Mesenchymal stem cell (in vitro differentiated cells and primary cell): ENCODE data around the gene EPHB6.

Experiments
- DNase-seq: peaks from one replicate; pipeline ENCODE4 v3.0.0-alpha.2; 2013
- H2AFZ ChIP-seq: one replicate; pipeline ENCODE4 v1.6.1; 2013; ENCODE audit warnings: low read depth, mild to moderate bottlenecking, control low read depth, inconsistent platforms, low read length, moderate library complexity
- H2AK5ac ChIP-seq: 2 replicates; pipeline ENCODE4 v1.6.1; 2013; ENCODE audit warnings: low read length, moderate library complexity, mild to moderate bottlenecking, inconsistent platforms; ENCODE audit not compliant: severe bottlenecking
- H2BK120ac ChIP-seq: one replicate; pipeline ENCODE4 v1.6.1; 2013; ENCODE audit warnings: low read depth, mild to moderate bottlenecking, inconsistent platforms, low read length, moderate library complexity
- H2BK12ac ChIP-seq, 2 experiments: one replicate each; pipeline ENCODE4 v1.6.1; 2013; ENCODE audit warnings: inconsistent platforms in 2 of 2, low read length in 2 of 2, mild to moderate bottlenecking in 2 of 2, moderate library complexity in 2 of 2, control low read depth in 1 of 2
- H2BK15ac ChIP-seq: one replicate; pipeline ENCODE4 v1.6.1; 2013; ENCODE audit warnings: mild to moderate bottlenecking, low read depth, inconsistent platforms; ENCODE audit not compliant: poor library complexity, severe bottlenecking
- H2BK5ac ChIP-seq: 2 replicates; pipeline ENCODE4 v1.6.1; 2013; ENCODE audit warnings: low read depth, mild to moderate bottlenecking, low read length, control low read depth, inconsistent platforms; ENCODE audit not compliant: poor library complexity, severe bottlenecking
- H3K14ac ChIP-seq, 2 experiments: one replicate each; pipeline ENCODE4 v1.6.1; 2013; ENCODE audit warnings: inconsistent platforms in 2 of 2, low read length in 2 of 2, control low read depth in 1 of 2, mild to moderate bottlenecking in 1 of 2, moderate library complexity in 1 of 2
- H3K18ac ChIP-seq, 2 experiments: one replicate each; pipeline ENCODE4 v1.6.1; 2013; ENCODE audit warnings: inconsistent platforms in 2 of 2, low read length in 2 of 2, control low read depth in 1 of 2, low read depth in 1 of 2, mild to moderate bottlenecking in 1 of 2
- H3K23ac ChIP-seq, 2 experiments: one replicate each; pipeline ENCODE4 v1.6.1; 2013; ENCODE audit warnings: inconsistent platforms in 2 of 2, low read length in 2 of 2, mild to moderate bottlenecking in 2 of 2, moderate library complexity in 2 of 2, control low read depth in 1 of 2
- H3K27ac ChIP-seq: 2 replicates; pipeline ENCODE4 v1.5.1; 2013; ENCODE audit warnings: mild to moderate bottlenecking, moderate library complexity, low read length, control low read depth, inconsistent platforms; ENCODE audit not compliant: poor library complexity, severe bottlenecking
- H3K27me3 ChIP-seq, 2 experiments: 2 replicates each; pipeline versions ENCODE4 v1.6.1 to v1.7.0; 2013; ENCODE audit warnings: low read length in 2 of 2, mild to moderate bottlenecking in 2 of 2, moderate library complexity in 2 of 2, control low read depth in 1 of 2, inconsistent platforms in 1 of 2; ENCODE audit not compliant: control insufficient read depth in 1 of 2, insufficient read depth in 1 of 2
- H3K36me3 ChIP-seq, 2 experiments: 2 replicates each; pipeline versions ENCODE4 v1.6.1 to v1.7.0; 2013; ENCODE audit warnings: low read length in 2 of 2, control low read depth in 1 of 2, inconsistent platforms in 1 of 2, low read depth in 1 of 2, mild to moderate bottlenecking in 1 of 2; ENCODE audit not compliant: insufficient read depth in 2 of 2, control insufficient read depth in 1 of 2
- H3K4ac ChIP-seq, 2 experiments: one replicate each; pipeline ENCODE4 v1.6.1; 2013; ENCODE audit warnings: inconsistent platforms in 2 of 2, low read length in 2 of 2, mild to moderate bottlenecking in 2 of 2, moderate library complexity in 2 of 2, control low read depth in 1 of 2, low read depth in 1 of 2
- H3K4me1 ChIP-seq: 2 replicates; pipeline ENCODE4 v1.6.1; 2013; ENCODE audit warnings: low read depth, low read length, control low read depth; ENCODE audit not compliant: control insufficient read depth, insufficient read depth
- H3K4me2 ChIP-seq: 2 replicates; pipeline ENCODE4 v1.6.1; 2013; ENCODE audit warnings: low read length, mild to moderate bottlenecking, inconsistent platforms; ENCODE audit not compliant: poor library complexity, severe bottlenecking
- H3K4me3 ChIP-seq, 2 experiments: 2 replicates each; pipeline versions ENCODE4 v1.5.1 to v1.7.0; 2013; ENCODE audit warnings: low read length in 2 of 2, mild to moderate bottlenecking in 2 of 2, control low read depth in 1 of 2, low read depth in 1 of 2; ENCODE audit not compliant: insufficient read depth in 1 of 2
- H3K79me1 ChIP-seq: replicated peaks from 2 replicates; pipeline ENCODE4 v1.6.1; 2013; ENCODE audit warnings: mild to moderate bottlenecking, control low read depth, low read length, inconsistent platforms; ENCODE audit not compliant: poor library complexity, severe bottlenecking
- H3K9ac ChIP-seq: 2 replicates; pipeline ENCODE4 v1.7.0; 2013; ENCODE audit warnings: mild to moderate bottlenecking, low read length, moderate library complexity
- H3K9me3 ChIP-seq: 2 replicates; pipeline ENCODE4 v1.7.0; 2013; ENCODE audit warnings: mild to moderate bottlenecking, low read length; ENCODE audit not compliant: control insufficient read depth
- H4K8ac ChIP-seq: one replicate; pipeline ENCODE4 v1.6.1; 2013; ENCODE audit warnings: inconsistent platforms, mild to moderate bottlenecking, low read length, moderate library complexity
- H4K91ac ChIP-seq: one replicate; pipeline ENCODE4 v1.6.1; 2013; ENCODE audit warnings: mild to moderate bottlenecking, low read length, inconsistent platforms
- WGBS: methylation state at CpG from one replicate; pipeline ENCODE4 v1.1.7; 2013; ENCODE audit warnings: mixed read lengths; 5-methylcytosine and 5-hydroxymethylcytosine counted together

Gene EPHB6

DNA sequence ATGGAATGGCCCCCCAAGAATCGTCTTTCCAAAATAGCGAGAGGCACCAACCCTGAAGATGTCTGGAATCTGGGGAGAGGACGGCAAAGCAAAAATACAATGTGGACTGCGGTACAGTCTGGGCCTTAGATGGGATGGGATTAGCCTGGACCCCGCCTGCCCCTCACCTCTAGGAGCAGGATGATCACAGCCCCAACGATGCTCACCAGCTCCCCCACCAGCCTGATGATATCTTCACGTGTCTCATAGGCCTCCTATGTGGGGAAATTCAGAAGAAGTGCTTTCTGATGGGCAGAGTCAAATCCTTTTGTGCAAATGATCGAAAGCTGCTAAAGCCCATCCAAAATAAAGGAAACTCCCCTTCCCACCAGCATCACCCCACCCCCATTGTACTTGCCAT lies 60.4 kb downstream of the EPHB6 start:
- Histone ChIP-seq H4K91ac (no peak overlapping the region), H2AK5ac (no peak overlapping the region), H3K79me1 (no peaks in the 10 kb centered on the region), H2BK120ac (no peak overlapping the region), H3K4ac (no peak overlapping the region), H3K14ac (no peak overlapping the region), H3K4me1 (no peaks in the 10 kb centered on the region), H2BK15ac (no peak overlapping the region), H3K27ac (no peak overlapping the region), H3K9me3 (no peaks in the 10 kb centered on the region), H3K27me3 (peaks cover 0 to 18% of the 10 kb centered on the region in 2 experiments), H3K9ac (no peak overlapping the region), H2AFZ (no peak overlapping the region), H3K18ac (no peak overlapping the region), H3K23ac (no peak overlapping the region), H2BK5ac (no peak overlapping the region), H2BK12ac (no peak overlapping the region), H4K8ac (no peak overlapping the region), H3K4me2 (no peak overlapping the region), H3K4me3 (no peak overlapping the region), H3K36me3 (no peaks in the 10 kb centered on the region)
- WGBS = 79% methylated on average over 6 of the region's 8 CpGs
- no peak for DNase-seq

DNA sequence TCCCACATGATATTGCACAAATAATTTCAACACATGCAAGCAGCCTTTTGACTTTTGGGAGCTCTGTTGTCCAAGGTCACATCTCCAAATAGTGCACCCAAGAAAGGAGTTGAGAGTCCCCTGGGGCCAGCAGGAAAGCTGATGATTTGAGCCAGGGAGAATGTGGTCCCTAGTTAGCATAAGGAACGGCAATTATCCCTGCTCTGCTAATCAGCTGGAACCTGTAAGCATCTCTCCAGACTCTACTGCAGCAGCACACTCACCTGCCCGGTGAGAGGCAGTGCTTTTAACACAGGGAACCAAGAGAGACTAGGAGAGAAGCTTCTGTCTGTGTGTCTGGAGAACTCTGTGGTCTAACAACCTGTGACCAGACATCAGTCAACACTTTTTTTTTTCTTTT lies 61.6 kb downstream of the EPHB6 start:
- Histone ChIP-seq H3K4me2 (no peak overlapping the region), H3K4ac (no peak overlapping the region), H2AK5ac (no peak overlapping the region), H2BK15ac (no peak overlapping the region), H4K8ac (no peak overlapping the region), H3K23ac (no peak overlapping the region), H2BK12ac (no peak overlapping the region), H3K9ac (no peak overlapping the region), H3K14ac (no peak overlapping the region), H3K9me3 (no peaks in the 10 kb centered on the region), H3K4me3 (no peak overlapping the region), H2BK120ac (no peak overlapping the region), H3K27me3 (peaks cover 0 to 15% of the 10 kb centered on the region in 2 experiments), H4K91ac (no peak overlapping the region), H2BK5ac (no peak overlapping the region), H3K4me1 (no peaks in the 10 kb centered on the region), H3K36me3 (no peaks in the 10 kb centered on the region), H3K79me1 (no peaks in the 10 kb centered on the region), H3K27ac (no peak overlapping the region), H3K18ac (no peak overlapping the region), H2AFZ (no peak overlapping the region)
- no peak for DNase-seq
- 65% methylated on average over 2 of the region's 2 CpGs for WGBS

DNA sequence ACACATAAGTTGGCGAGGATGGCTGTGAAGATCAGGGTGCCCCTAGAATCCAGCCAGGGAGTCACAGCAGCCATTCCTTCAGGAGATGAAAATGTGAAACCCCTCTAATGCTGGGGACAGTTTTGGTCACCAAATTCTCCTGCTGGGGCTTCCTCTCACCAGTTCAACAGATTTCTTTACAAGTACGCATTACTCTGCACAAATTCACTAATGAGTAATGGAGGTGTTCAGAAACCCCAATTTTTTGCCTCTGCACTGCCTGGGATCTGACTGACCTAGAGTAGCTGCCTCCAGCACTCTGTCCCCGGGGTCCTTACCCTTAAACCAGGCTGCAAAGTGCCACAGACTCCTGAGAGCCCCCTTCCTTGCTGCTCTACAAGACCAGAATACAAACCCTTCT lies 62.6 kb downstream of the EPHB6 start:
- H2BK5ac ChIP-seq = no peak overlapping the region
- no peak overlapping the region for H3K4ac ChIP-seq
- H3K79me1 ChIP-seq = no peaks in the 10 kb centered on the region
- no peak overlapping the region for H2BK120ac ChIP-seq
- no peaks in the 10 kb centered on the region for H3K4me1 ChIP-seq
- no peaks in the 10 kb centered on the region for H3K36me3 ChIP-seq
- H3K9me3 ChIP-seq = no peaks in the 10 kb centered on the region
- H2BK12ac ChIP-seq = no peak overlapping the region
- H3K4me3 ChIP-seq = no peak overlapping the region
- no peak overlapping the region for H2AK5ac ChIP-seq
- peaks cover 0 to 7% of the 10 kb centered on the region in 2 experiments for H3K27me3 ChIP-seq
- H4K91ac ChIP-seq = no peak overlapping the region
- WGBS = 86% methylated on average over 2 of the region's 3 CpGs
- H2AFZ ChIP-seq = no peak overlapping the region
- H4K8ac ChIP-seq = no peak overlapping the region
- H3K27ac ChIP-seq = no peak overlapping the region
- no peak for DNase-seq
- H3K4me2 ChIP-seq = no peak overlapping the region
- no peak overlapping the region for H3K9ac ChIP-seq
- no peak overlapping the region for H3K23ac ChIP-seq
- H2BK15ac ChIP-seq = no peak overlapping the region
- no peak overlapping the region for H3K18ac ChIP-seq
- no peak overlapping the region for H3K14ac ChIP-seq

DNA sequence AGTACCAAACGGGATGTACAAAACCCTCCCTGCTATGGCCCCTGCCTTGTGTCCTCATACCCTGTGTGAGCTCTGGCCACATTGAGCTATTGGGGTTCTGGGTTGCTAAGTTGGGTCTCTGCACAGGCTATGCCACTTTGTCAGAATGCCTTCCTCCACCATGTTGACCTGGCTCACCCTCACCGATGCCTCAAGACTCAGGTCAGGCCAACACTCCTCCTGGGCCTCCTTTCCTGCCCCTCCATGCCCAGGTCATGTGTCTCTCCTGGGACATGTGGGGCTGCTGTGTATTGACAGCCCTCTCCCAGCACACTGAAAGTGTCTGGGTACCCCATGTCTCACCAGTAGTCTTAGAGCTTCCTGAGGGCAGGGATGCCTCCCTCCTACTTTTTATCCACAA lies 64.0 kb downstream of the EPHB6 start:
- Histone ChIP-seq H4K8ac (no peak overlapping the region), H3K27me3 (peaks cover 0 to 11% of the 10 kb centered on the region in 2 experiments), H3K4me3 (no peak overlapping the region), H2BK12ac (no peak overlapping the region), H3K23ac (no peak overlapping the region), H2AK5ac (no peak overlapping the region), H2AFZ (no peak overlapping the region), H3K9me3 (no peaks in the 10 kb centered on the region), H4K91ac (no peak overlapping the region), H2BK120ac (no peak overlapping the region), H3K9ac (no peak overlapping the region), H2BK5ac (no peak overlapping the region), H3K36me3 (no peaks in the 10 kb centered on the region), H3K18ac (no peak overlapping the region), H3K27ac (no peak overlapping the region), H3K4me2 (no peak overlapping the region), H3K4ac (no peak overlapping the region), H3K14ac (no peak overlapping the region), H3K79me1 (no peaks in the 10 kb centered on the region), H2BK15ac (no peak overlapping the region), H3K4me1 (no peaks in the 10 kb centered on the region)
- DNase-seq = no peak
- 88% methylated on average over 2 of the region's 2 CpGs for WGBS
